ENCODE measurements around the gene PCDHB3. TPM values are rescaled to one million over a fixed set of nuclear protein-coding genes. Genes with fewer than 3 reads are reported as not detected.
A peak's percentile ranks its signal among the peaks of the same experiment; 100 is the strongest.
"Not testable (repeated sequence)": the region's sequence is repeated elsewhere in the genome, so short reads cannot be mapped to it uniquely, and the experiment has no call there.

Gene PCDHB3
- total and polyA plus RNA-seq, 2 experiments from 2014 or later, result 1.2 to 8.9 TPM

DNA sequence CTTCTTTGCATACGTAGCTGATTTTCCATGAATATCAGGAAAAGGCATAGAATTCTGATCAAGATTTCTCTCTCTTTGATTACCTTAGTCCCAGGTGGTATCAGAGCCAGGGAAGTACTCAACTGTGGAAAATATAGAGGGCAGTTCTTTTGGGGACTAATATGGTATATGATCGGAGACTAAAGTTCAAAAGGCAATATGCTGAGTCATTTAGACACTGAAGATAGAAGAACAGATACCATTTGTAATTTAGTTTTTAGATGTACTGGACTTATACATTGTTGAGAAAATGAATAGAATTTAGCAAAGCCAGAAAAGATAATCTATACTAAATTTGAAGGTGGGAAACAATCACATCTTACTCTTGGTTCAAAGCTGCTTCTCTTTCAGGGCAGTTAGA is 5.1 kb downstream of the PCDHB3 start:
- H3K27ac ChIP-seq, result no peak overlapping the region
- H3K36me3 ChIP-seq, result no peaks in the 10 kb centered on the region
- no peaks in the 10 kb centered on the region for H3K4me1 ChIP-seq (ENCODE audit: low read depth)
- H3K4me3 ChIP-seq, result no peak overlapping the region
- TF ChIP-seq, protein P1, sequence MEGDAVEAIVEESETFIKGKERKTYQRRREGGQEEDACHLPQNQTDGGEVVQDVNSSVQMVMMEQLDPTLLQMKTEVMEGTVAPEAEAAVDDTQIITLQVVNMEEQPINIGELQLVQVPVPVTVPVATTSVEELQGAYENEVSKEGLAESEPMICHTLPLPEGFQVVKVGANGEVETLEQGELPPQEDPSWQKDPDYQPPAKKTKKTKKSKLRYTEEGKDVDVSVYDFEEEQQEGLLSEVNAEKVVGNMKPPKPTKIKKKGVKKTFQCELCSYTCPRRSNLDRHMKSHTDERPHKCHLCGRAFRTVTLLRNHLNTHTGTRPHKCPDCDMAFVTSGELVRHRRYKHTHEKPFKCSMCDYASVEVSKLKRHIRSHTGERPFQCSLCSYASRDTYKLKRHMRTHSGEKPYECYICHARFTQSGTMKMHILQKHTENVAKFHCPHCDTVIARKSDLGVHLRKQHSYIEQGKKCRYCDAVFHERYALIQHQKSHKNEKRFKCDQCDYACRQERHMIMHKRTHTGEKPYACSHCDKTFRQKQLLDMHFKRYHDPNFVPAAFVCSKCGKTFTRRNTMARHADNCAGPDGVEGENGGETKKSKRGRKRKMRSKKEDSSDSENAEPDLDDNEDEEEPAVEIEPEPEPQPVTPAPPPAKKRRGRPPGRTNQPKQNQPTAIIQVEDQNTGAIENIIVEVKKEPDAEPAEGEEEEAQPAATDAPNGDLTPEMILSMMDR (IDR thresholded peaks at IDR 0.05; ENCODE audit: low read depth, low read length), result no peak
- no peaks in the 10 kb centered on the region for H3K9me3 ChIP-seq (ENCODE audit: low read depth)
- DNase-seq (ENCODE audit: low read depth in 1 of 2, low spot score in 1 of 2), result no peak
- H3K27me3 ChIP-seq, result no peaks in the 10 kb centered on the region

DNA sequence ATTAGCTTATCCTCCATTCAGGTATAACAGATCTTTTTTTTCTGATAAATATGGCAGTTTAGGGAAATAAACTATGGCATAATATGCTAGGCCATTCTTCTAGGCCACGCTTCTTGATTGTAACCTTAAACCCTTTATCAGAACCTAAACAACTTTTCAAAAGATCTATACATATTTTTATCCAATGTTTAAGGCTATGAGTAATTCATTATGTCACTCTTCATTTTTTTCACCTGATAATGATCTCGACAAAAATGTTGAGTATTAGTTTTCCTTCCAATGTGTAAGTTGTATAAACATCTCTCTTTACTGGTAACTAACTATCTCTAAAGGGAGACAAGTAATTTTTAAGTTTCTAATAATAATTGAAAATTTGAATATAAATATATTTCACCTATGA is 19.0 kb downstream of the PCDHB3 start:
- Histone ChIP-seq H3K9me3 (ENCODE audit: low read depth) (no peaks in the 10 kb centered on the region), H3K27ac (no peak overlapping the region)
- TF ChIP-seq, protein P1 (IDR thresholded peaks at IDR 0.05; ENCODE audit: low read depth, low read length), result no peak

DNA sequence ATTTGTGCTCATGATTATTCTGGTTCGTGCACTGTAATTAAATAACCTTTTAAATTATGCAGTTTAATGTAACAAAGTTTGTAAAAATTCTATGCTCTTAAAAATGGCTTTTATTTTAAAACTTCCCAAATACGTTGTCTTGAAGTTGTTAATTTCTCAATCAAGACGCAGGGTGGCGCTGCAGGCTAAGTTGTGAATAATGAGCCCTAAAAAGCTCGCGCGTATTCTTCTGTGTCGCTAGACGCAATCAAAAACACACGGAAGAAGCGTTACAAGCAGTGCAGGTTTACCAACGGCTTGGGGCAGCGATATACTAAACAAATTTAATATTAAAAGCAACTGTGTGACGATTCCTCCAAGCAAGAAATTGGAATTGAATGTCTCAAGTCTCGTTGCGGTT is 21.3 kb downstream of the PCDHB3 start, which contains the start of gene PCDHB4:
Gene PCDHB4, plus strand, starts transcription at position 256 of the 400 bp plus-strand sequence. CDS start 181 bp downstream, outside the sequence.
- no peaks in the 10 kb centered on the region for H3K4me1 ChIP-seq (ENCODE audit: low read depth)
- no peaks in the 10 kb centered on the region for H3K27me3 ChIP-seq
- TF ChIP-seq, protein P1 (IDR thresholded peaks at IDR 0.05; ENCODE audit: low read depth, low read length), result no peak
- H3K9me3 ChIP-seq (ENCODE audit: low read depth), result no peaks in the 10 kb centered on the region
- H3K27ac ChIP-seq, result no peak within 1 kb of the TSS
- no peaks in the 10 kb centered on the region for H3K36me3 ChIP-seq
- no peak within 1 kb of the TSS for H3K4me3 ChIP-seq
- DNase-seq (ENCODE audit: low read depth in 1 of 2, low spot score in 1 of 2), result no peak

More for the DNA sequence above, 19.0 kb downstream of the PCDHB3 start:
- no peak for DNase-seq (ENCODE audit: low read depth in 1 of 2, low spot score in 1 of 2)
- Histone ChIP-seq H3K27me3 (no peaks in the 10 kb centered on the region), H3K36me3 (no peaks in the 10 kb centered on the region), H3K4me1 (ENCODE audit: low read depth) (no peaks in the 10 kb centered on the region), H3K4me3 (no peak overlapping the region)

DNA sequence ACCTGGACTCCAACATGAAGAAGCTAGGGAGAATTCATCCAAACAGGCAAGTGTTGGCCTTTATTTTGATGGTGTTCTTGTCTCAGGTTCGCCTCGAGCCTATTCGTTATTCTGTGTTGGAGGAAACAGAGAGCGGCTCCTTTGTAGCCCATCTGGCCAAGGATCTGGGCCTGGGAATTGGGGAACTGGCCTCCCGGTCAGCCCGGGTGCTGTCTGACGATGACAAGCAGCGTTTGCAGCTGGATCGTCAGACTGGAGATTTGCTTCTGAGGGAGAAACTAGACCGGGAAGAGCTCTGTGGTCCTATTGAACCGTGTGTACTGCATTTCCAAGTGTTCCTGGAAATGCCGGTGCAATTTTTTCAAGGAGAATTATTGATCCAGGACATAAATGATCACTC is 21.7 kb downstream of the PCDHB3 start:
- TF ChIP-seq, protein P1 (IDR thresholded peaks at IDR 0.05; ENCODE audit: low read depth, low read length), result no peak
- H3K4me1 ChIP-seq (ENCODE audit: low read depth), result no peaks in the 10 kb centered on the region
- H3K4me3 ChIP-seq, result no peak overlapping the region
- no peaks in the 10 kb centered on the region for H3K36me3 ChIP-seq
- no peaks in the 10 kb centered on the region for H3K27me3 ChIP-seq
- DNase-seq (ENCODE audit: low read depth in 1 of 2, low spot score in 1 of 2), result no peak
- H3K9me3 ChIP-seq (ENCODE audit: low read depth), result no peaks in the 10 kb centered on the region
- no peak overlapping the region for H3K27ac ChIP-seq

DNA sequence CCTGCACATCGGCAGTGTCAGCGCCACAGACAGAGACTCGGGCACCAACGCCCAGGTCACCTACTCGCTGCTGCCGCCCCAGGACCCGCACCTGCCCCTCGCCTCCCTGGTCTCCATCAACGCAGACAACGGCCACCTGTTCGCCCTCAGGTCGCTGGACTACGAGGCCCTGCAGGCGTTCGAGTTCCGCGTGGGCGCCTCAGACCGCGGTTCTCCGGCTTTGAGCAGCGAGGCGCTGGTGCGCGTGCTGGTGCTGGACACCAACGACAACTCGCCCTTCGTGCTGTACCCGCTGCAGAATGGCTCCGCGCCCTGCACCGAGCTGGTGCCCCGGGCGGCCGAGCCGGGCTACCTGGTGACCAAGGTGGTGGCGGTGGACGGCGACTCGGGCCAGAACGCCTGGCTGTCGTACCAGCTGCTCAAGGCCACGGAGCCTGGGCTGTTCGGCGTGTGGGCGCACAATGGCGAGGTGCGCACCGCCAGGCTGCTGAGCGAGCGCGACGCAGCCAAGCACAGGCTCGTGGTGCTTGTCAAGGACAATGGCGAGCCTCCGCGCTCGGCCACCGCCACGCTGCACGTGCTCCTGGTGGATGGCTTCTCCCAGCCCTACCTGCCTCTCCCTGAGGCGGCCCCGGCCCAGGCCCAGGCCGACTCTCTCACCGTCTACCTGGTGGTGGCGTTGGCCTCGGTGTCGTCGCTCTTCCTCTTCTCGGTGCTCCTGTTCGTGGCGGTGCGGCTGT is 23.3 kb downstream of the PCDHB3 start:
- H3K9me3 ChIP-seq (ENCODE audit: low read depth); H3K36me3 ChIP-seq; H3K4me3 ChIP-seq; H3K4me1 ChIP-seq (ENCODE audit: low read depth); H3K27me3 ChIP-seq; DNase-seq (ENCODE audit: low read depth in 1 of 2, low spot score in 1 of 2); H3K27ac ChIP-seq: not testable (repeated sequence)

DNA sequence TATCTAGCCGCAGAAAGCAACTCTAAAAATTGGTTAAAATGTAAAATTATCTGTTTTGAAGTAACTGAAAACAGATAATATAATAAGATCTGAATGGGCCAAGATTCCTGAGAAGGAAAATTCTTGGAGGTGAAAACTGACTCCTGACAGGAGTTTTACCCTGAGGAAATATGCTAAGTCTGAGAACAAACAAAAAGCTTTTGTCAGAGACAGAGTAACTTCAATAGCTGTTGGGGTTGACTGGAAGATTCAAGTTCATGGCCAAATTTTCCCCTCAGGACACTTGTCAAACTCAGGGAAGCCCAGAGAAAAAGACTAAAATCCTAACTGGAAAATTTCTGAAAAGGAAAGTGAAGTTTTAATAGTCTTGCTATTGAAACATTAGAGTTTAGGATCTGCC is 27.0 kb downstream of the PCDHB3 start:
- TF ChIP-seq, protein P1 (IDR thresholded peaks at IDR 0.05; ENCODE audit: low read depth, low read length), result no peak
- H3K9me3 ChIP-seq (ENCODE audit: low read depth), result no peaks in the 10 kb centered on the region
- H3K27ac ChIP-seq, result peak overlapping the region; percentile 39
- peaks cover 7% of the 10 kb centered on the region for H3K4me1 ChIP-seq (ENCODE audit: low read depth)
- H3K4me3 ChIP-seq, result no peak overlapping the region
- H3K36me3 ChIP-seq, result no peaks in the 10 kb centered on the region
- no peaks in the 10 kb centered on the region for H3K27me3 ChIP-seq
- DNase-seq (ENCODE audit: low read depth in 1 of 2, low spot score in 1 of 2), result no peak
